GM13977 (cell line): ENCODE measurements around the gene SLC6A5.

ENCODE experiments used
- DNase-seq: peaks from one replicate; pipeline ENCODE4 v3.0.0; 2012; ENCODE audit warnings: low spot score
- CTCF ChIP-seq: IDR thresholded peaks from 2 replicates; pipeline ENCODE4 v1.5.1; 2012; ENCODE audit warnings: mild to moderate bottlenecking, control low read depth; ENCODE audit not compliant: insufficient read depth; ENCODE audit errors: extremely low read depth, missing control alignments
- in situ Hi-C: fragments of 300-500 bp; cut with MboI; formaldehyde crosslinking; loops from one replicate; pipeline ENCODE4 v1.12.0; 2022; ENCODE audit warnings: low sequenced_read_pairs, low pct_unique_long_range_greater_than_20kb, mixed read lengths, inconsistent platforms; ENCODE audit not compliant: unreplicated experiment

SLC6A5 gene

DNA sequence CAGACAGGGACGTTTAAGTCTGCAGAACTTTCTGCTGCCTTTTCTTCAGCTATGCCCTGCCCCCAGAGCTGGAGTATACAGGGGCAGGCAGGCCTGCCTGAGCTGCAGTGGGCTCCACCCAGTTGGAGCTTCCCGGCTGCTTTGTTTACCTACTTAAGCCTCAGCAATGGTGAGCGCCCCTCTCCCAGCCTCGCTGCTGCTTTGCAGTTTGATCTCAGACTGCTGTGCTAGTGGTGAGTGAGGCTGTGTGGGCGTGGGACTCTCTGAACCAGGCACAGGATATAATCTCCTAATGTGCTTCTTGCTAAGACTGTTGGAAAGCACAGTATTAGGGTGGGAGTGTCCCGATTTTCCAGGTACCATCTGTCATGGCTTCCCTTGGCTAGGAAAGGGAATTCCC is 108.5 kb downstream of the SLC6A5 start:
- DNase-seq, result no peak
- in situ Hi-C loops, result no loop called here

More for the DNA sequence above, 108.5 kb downstream of the SLC6A5 start:
- no peak for TF ChIP-seq CTCF
